ENCODE data around the gene GSTM5. TPM values are rescaled to one million over a fixed set of nuclear protein-coding genes. Genes with fewer than 3 reads are reported as not detected.
"Not testable (repeated sequence)": the region's sequence is repeated elsewhere in the genome, so short reads cannot be mapped to it uniquely, and the experiment has no call there.

Gene GSTM5
- total and polyA plus RNA-seq, 3 donors from 2014 or later, result 5.5 to 10.6 (median 6.5) TPM

GRCh38 chr1:109669246-109669948, 42.7 kb upstream of the GSTM5 start:
- H3K4me3 ChIP-seq, result no peak overlapping the region
- intact Hi-C loops (cut with DNase I; ENCODE audit: low total_unique reads), result no loop called here
- 72 to 73% methylated on average over 17 to 22 of the region's 22 CpGs for WGBS, 2 donors
- H3K27ac ChIP-seq, result no peak overlapping the region
- DNase-seq, result no peak
- no peaks in the 10 kb centered on the region for H3K9me3 ChIP-seq
- no peaks in the 10 kb centered on the region for H3K27me3 ChIP-seq
- TF ChIP-seq, protein P1, sequence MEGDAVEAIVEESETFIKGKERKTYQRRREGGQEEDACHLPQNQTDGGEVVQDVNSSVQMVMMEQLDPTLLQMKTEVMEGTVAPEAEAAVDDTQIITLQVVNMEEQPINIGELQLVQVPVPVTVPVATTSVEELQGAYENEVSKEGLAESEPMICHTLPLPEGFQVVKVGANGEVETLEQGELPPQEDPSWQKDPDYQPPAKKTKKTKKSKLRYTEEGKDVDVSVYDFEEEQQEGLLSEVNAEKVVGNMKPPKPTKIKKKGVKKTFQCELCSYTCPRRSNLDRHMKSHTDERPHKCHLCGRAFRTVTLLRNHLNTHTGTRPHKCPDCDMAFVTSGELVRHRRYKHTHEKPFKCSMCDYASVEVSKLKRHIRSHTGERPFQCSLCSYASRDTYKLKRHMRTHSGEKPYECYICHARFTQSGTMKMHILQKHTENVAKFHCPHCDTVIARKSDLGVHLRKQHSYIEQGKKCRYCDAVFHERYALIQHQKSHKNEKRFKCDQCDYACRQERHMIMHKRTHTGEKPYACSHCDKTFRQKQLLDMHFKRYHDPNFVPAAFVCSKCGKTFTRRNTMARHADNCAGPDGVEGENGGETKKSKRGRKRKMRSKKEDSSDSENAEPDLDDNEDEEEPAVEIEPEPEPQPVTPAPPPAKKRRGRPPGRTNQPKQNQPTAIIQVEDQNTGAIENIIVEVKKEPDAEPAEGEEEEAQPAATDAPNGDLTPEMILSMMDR (IDR thresholded peaks at IDR 0.05), result no peak
- no peak for TF ChIP-seq POLR2A (IDR thresholded peaks at IDR 0.05)
- H3K4me1 ChIP-seq, result peaks cover 10% of the 10 kb centered on the region
- H3K36me3 ChIP-seq (ENCODE audit: low read depth, missing control alignments), result no peaks in the 10 kb centered on the region

DNA sequence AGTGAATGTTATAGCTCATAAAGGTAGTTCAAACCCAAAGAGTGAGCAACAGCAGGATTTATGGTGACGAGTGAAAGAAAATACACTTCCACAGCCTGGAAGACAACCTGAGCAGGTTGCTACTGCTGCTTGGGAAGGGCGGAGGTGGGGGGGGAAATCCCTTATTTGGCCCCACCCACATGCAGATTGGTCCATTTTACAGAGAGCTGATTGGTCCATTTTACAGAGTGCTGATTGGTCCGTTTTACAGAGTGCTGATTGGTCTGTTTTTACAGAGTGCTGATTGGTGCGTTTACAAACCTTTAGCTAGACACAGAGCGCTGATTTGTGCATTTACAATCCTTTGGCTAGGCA, 42.1 kb upstream of the GSTM5 start:
- H3K9me3 ChIP-seq; H3K36me3 ChIP-seq (ENCODE audit: low read depth, missing control alignments); H3K27ac ChIP-seq; H3K27me3 ChIP-seq; intact Hi-C loops (cut with DNase I; ENCODE audit: low total_unique reads); DNase-seq; H3K4me3 ChIP-seq: not testable (repeated sequence)
- peaks cover 10% of the 10 kb centered on the region for H3K4me1 ChIP-seq
- WGBS, 2 donors, result 77 to 83% methylated on average over 5 of the region's 5 CpGs

GRCh38 chr1:109671067-109671466, 41.0 kb upstream of the GSTM5 start:
- Histone ChIP-seq H3K4me3 (no peak overlapping the region), H3K27me3 (no peaks in the 10 kb centered on the region), H3K27ac (no peak overlapping the region), H3K36me3 (ENCODE audit: low read depth, missing control alignments) (no peaks in the 10 kb centered on the region), H3K4me1 (peaks cover 10% of the 10 kb centered on the region), H3K9me3 (no peaks in the 10 kb centered on the region)
- TF ChIP-seq, protein P1 (IDR thresholded peaks at IDR 0.05), result no peak
- no peak for TF ChIP-seq POLR2A (IDR thresholded peaks at IDR 0.05)
- WGBS, 2 donors, result 90 to 93% methylated on average over 5 of the region's 5 CpGs
- DNase-seq, result no peak
- intact Hi-C loops (cut with DNase I; ENCODE audit: low total_unique reads), result no loop called here

- H3K4me1 ChIP-seq; H3K27me3 ChIP-seq; intact Hi-C loops (cut with DNase I; ENCODE audit: low total_unique reads); H3K36me3 ChIP-seq (ENCODE audit: low read depth, missing control alignments); H3K4me3 ChIP-seq; DNase-seq; H3K9me3 ChIP-seq; H3K27ac ChIP-seq: not testable (repeated sequence)
- 81 to 100% methylated on average over 2 of the region's 2 CpGs for WGBS, 2 donors
Observed at GRCh38 chr1:109673861-109674260, 38.2 kb upstream of the GSTM5 start.

DNA sequence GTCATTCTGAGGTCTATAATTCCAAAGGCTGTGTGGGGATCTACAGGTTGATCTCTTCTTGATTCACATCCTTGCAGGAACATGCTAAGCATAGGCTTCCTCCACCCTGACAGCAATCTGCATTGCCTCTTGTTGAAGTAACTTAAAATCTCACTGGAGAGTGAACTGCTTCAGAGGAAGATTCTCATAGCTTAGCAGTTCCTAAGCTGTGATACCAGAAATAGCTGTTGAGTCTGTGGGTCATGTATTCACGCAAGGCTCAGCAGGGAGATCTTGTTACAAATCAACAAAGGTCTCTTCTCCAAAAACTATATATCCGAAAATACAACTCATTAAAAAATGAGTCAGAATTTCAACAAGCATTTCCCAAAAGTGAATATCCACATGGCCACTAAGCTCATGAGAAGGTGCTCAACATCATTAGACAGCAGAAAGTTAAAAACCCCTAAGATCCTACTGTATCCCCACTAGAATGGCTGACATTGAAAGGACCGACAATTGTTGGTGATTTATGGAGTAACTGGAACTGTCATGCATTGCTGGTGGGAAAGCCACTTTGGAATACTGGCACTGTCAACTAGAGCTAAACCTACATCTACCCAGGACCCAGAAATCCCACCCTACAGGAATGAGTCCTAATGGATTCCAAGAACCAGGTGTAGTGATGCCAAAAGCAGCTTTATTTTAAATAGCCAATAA, 35.2 kb upstream of the GSTM5 start:
- H3K4me3 ChIP-seq; H3K4me1 ChIP-seq; H3K9me3 ChIP-seq; H3K27ac ChIP-seq; H3K27me3 ChIP-seq; DNase-seq; H3K36me3 ChIP-seq (ENCODE audit: low read depth, missing control alignments); intact Hi-C loops (cut with DNase I; ENCODE audit: low total_unique reads): not testable (repeated sequence)
- WGBS, 2 donors, result 89 to 93% methylated on average over 3 of the region's 3 CpGs

GRCh38 chr1:109677459-109677858, 34.6 kb upstream of the GSTM5 start:
- WGBS, 2 donors, result 80 to 85% methylated on average over 3 of the region's 3 CpGs
- TF ChIP-seq POLR2A (IDR thresholded peaks at IDR 0.05), result no peak
- TF ChIP-seq, protein P1 (IDR thresholded peaks at IDR 0.05), result no peak
- Histone ChIP-seq H3K36me3 (ENCODE audit: low read depth, missing control alignments) (no peaks in the 10 kb centered on the region), H3K4me3 (no peak overlapping the region), H3K27me3 (no peaks in the 10 kb centered on the region), H3K9me3 (no peaks in the 10 kb centered on the region), H3K27ac (no peak overlapping the region), H3K4me1 (no peaks in the 10 kb centered on the region)
- intact Hi-C loops (cut with DNase I; ENCODE audit: low total_unique reads), result no loop called here
- DNase-seq, result no peak

GRCh38 chr1:109678637-109679036, 33.4 kb upstream of the GSTM5 start:
- 86 to 93% methylated on average over 2 of the region's 2 CpGs for WGBS, 2 donors
- H3K4me3 ChIP-seq, result not testable (repeated sequence)

GRCh38 chr1:109684777-109685176, 27.3 kb upstream of the GSTM5 start:
- DNase-seq; H3K27me3 ChIP-seq; H3K4me1 ChIP-seq; intact Hi-C loops (cut with DNase I; ENCODE audit: low total_unique reads); H3K36me3 ChIP-seq (ENCODE audit: low read depth, missing control alignments); H3K4me3 ChIP-seq; H3K9me3 ChIP-seq; H3K27ac ChIP-seq: not testable (repeated sequence)
- no CpG with 5 or more reads among the region's 6 CpGs for WGBS, 2 donors

More at GRCh38 chr1:109678637-109679036, 33.4 kb upstream of the GSTM5 start:
- H3K9me3 ChIP-seq; DNase-seq; intact Hi-C loops (cut with DNase I; ENCODE audit: low total_unique reads); H3K36me3 ChIP-seq (ENCODE audit: low read depth, missing control alignments); H3K27ac ChIP-seq; H3K4me1 ChIP-seq; H3K27me3 ChIP-seq: not testable (repeated sequence)

GRCh38 chr1:109685399-109685798, 26.7 kb upstream of the GSTM5 start:
- intact Hi-C loops (cut with DNase I; ENCODE audit: low total_unique reads); H3K9me3 ChIP-seq; H3K4me1 ChIP-seq; H3K27me3 ChIP-seq; H3K36me3 ChIP-seq (ENCODE audit: low read depth, missing control alignments); H3K27ac ChIP-seq; DNase-seq; H3K4me3 ChIP-seq: not testable (repeated sequence)
- no CpG with 5 or more reads among the region's 1 CpG for WGBS, 2 donors

Data from testis (tissue), 3 donors.